Kidney epithelial cell (primary cell): ENCODE data around the gene SLC37A4. TPM values are rescaled to one million over a fixed set of nuclear protein-coding genes. Genes with fewer than 3 reads are reported as not detected.
"Not testable (repeated sequence)": the region's sequence is repeated elsewhere in the genome, so short reads cannot be mapped to it uniquely, and the experiment has no call there.

Experiments used
- DNase-seq: peaks from one replicate; pipeline ENCODE4 v3.0.0-alpha.2; 2010; ENCODE audit warnings: low read depth
- H3K27me3 ChIP-seq: 2 replicates; pipeline ENCODE4 v1.6.0; 2011; ENCODE audit warnings: low read length; ENCODE audit not compliant: control insufficient read depth, insufficient read depth
- H3K36me3 ChIP-seq: 2 replicates; pipeline ENCODE4 v1.5.1; 2011; ENCODE audit warnings: low read length; ENCODE audit not compliant: control insufficient read depth, insufficient read depth
- H3K4me3 ChIP-seq: 2 replicates; pipeline ENCODE4 v1.5.1; 2011; ENCODE audit warnings: low read depth, mild to moderate bottlenecking, control low read depth, low read length
- CTCF ChIP-seq: IDR thresholded peaks from 2 replicates; pipeline ENCODE4 v1.5.1; 2011; ENCODE audit warnings: mild to moderate bottlenecking, moderate library complexity, low read length, control low read depth, inconsistent platforms; ENCODE audit not compliant: insufficient read depth, poor library complexity, severe bottlenecking
- total RNA-seq: library from RNA; depleted of rRNA; stranded (reverse); fragments of >200 nt; gene quantifications from 2 replicates; pipeline ENCODE4 v1.2.3, GENCODE V29; 2015

Gene SLC37A4
- total RNA-seq, 1 donor from 2014 or later = 20.7 TPM

GRCh38 chr11:119062779-119063178 is 32.1 kb upstream of the SLC37A4 start:
- H3K4me3 ChIP-seq = no peak overlapping the region
- H3K27me3 ChIP-seq = no peaks in the 10 kb centered on the region
- no peaks in the 10 kb centered on the region for H3K36me3 ChIP-seq
- no peak for DNase-seq
- no peak for TF ChIP-seq CTCF

- H3K27me3 ChIP-seq = no peaks in the 10 kb centered on the region
- H3K4me3 ChIP-seq = no peak overlapping the region
- DNase-seq = no peak
These were observed 30.6 kb upstream of the SLC37A4 start for GRCh38 chr11:119061256-119061655.

GRCh38 chr11:119059128-119059527 is 28.5 kb upstream of the SLC37A4 start:
- not testable (repeated sequence) for H3K4me3 ChIP-seq, DNase-seq, H3K36me3 ChIP-seq, H3K27me3 ChIP-seq

More at GRCh38 chr11:119061256-119061655, 30.6 kb upstream of the SLC37A4 start:
- no peak for TF ChIP-seq CTCF
- H3K36me3 ChIP-seq = no peaks in the 10 kb centered on the region

- H3K27me3 ChIP-seq = no peaks in the 10 kb centered on the region
- H3K36me3 ChIP-seq = no peaks in the 10 kb centered on the region
- peak; percentile 83 for DNase-seq
- peak; percentile 41 for TF ChIP-seq CTCF
- H3K4me3 ChIP-seq = peak within 1 kb of the TSS; percentile 83
These were observed 26.5 kb upstream of the SLC37A4 start, which contains the start of gene HYOU1 for GRCh38 chr11:119057000-119057769. HYOU1 (minus strand) TSS chr11:119057205; CDS start chr11:119056160, 1,045 bp downstream.

- no peak for TF ChIP-seq CTCF
- Histone ChIP-seq H3K27me3 (no peaks in the 10 kb centered on the region), H3K36me3 (peaks cover 1% of the 10 kb centered on the region), H3K4me3 (peak overlapping the region; percentile 74)
- no peak for DNase-seq
These were observed 25.8 kb upstream of the SLC37A4 start for GRCh38 chr11:119056421-119056999.

GRCh38 chr11:119055901-119056300 is 25.2 kb upstream of the SLC37A4 start:
- TF ChIP-seq CTCF = peak; percentile 41
- peaks cover 1% of the 10 kb centered on the region for H3K36me3 ChIP-seq

More at GRCh38 chr11:119055901-119056300, 25.2 kb upstream of the SLC37A4 start:
- H3K4me3 ChIP-seq = peak overlapping the region; percentile 74
- no peak for DNase-seq
- no peaks in the 10 kb centered on the region for H3K27me3 ChIP-seq
